Spleen (tissue), 7 donors: ENCODE results near the gene DNAH11.

ENCODE experiments used
- CTCF ChIP-seq, 11 experiments: fragments of 200-600 bp in 7 of 11; fragments of 450-650 bp in 4 of 11; sonication (generic) in 4 of 11; IDR thresholded peaks in 8 of 11; conservative IDR thresholded peaks in 3 of 11; 1 replicate in 7 of 11; 2 replicates in 4 of 11; pipeline versions ENCODE4 v1.4.0 to v1.8.0; 2016 to 2021; ENCODE audit warnings: antibody characterized with exemption in 11 of 11, inconsistent platforms in 4 of 11, mild to moderate bottlenecking in 1 of 11
- POLR2A ChIP-seq, 3 donors: fragments of 450-650 bp; IDR thresholded peaks; one replicate each; pipeline ENCODE4 v1.5.1; 2017; ENCODE audit warnings: antibody characterized with exemption in 3 of 3, mild to moderate bottlenecking in 1 of 3
- POLR2AphosphoS5 ChIP-seq, 3 donors: sonication (generic); formaldehyde crosslinking; IDR thresholded peaks; one replicate each; pipeline ENCODE4 v1.5.1; 2017; ENCODE audit warnings: antibody characterized with exemption in 3 of 3
- donor health status: DM: no; HTN: no; CAD: no; lungs with moderate emphysema.
- donor health status: DM: no; HTN: no; CAD: no.
- donor health status: DM: no; HTN: no; CAD: no.

GRCh38 chr7:21746949-21747348 is 204.1 kb downstream of the DNAH11 start:
- TF ChIP-seq POLR2A (IDR thresholded peaks at IDR 0.05) (no peak), POLR2AphosphoS5 (IDR thresholded peaks at IDR 0.05) (no peak), CTCF (IDR thresholded peaks at IDR 0.05 in 8 of 11, conservative IDR thresholded peaks at IDR 0.05 in 3 of 11) (no peak)
